ENCODE measurements around the gene PHRF1.

DNA sequence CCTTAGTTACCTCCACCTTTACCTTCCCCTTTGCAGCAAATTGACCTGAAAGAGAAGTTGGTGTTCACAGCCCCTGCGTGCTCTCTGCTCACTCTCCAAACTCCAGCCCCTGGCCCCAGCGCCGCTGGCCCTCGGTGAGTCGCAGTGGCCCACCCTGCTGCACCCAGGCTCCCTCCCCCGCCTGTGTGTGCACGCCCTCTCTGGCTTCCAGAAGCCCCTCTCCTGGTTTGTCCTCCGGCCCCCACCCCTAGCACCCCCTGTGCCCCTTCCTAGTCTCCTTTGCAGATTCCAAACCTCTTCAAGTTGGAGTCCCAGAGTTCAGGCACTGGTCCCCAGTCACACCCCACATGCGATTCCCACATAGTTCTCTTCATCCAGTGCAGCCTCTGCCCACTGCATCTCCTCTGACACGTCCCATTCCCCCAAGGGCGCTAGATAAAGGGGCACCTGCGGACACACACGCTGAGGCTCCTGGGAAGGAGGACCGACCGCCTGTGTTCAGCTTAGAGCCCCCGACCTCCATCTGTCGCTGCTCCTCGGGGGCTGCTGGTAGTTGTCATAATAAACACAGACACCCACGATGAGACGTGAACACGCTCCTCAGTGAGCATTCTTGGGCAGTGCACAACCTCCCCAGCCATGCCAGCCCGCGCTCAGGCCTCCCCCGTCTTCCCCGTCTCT is 1.5 kb upstream of the PHRF1 start:
- TF ChIP-seq CTCF (IDR thresholded peaks at IDR 0.05) (no peak), POLR2A (IDR thresholded peaks at IDR 0.05; ENCODE audit: low read depth) (no peak), POLR2AphosphoS5 (IDR thresholded peaks at IDR 0.05) (no peak)

Measured in esophagus muscularis mucosa (tissue), 3 donors.